Umbilical cord (tissue), 2 donors: ENCODE data around the gene DHX35. TPM values are rescaled to one million over a fixed set of nuclear protein-coding genes. Genes with fewer than 3 reads are reported as not detected.
"Not testable (repeated sequence)": the region's sequence is repeated elsewhere in the genome, so short reads cannot be mapped to it uniquely, and the experiment has no call there.

ENCODE experiments used
- DNase-seq: peaks from one replicate; pipeline ENCODE4 v3.0.0-alpha.2; 2015; ENCODE audit warnings: low spot score
- total RNA-seq: library from RNA; depleted of rRNA; stranded (reverse); fragments of >200 nt; gene quantifications from one replicate; pipeline ENCODE4 v1.2.3, GENCODE V29; 2014; ENCODE audit warnings: low replicate concordance; ENCODE audit not compliant: insufficient read depth

DHX35 gene
- total RNA-seq, 1 donor from 2014 or later: 11.1 TPM

GRCh38 chr20:38975539-38976120 is 13.5 kb downstream of the DHX35 start:
- no peak for DNase-seq

- no peak for DNase-seq
Observed at GRCh38 chr20:38979434-38979833, 17.3 kb downstream of the DHX35 start.

- DNase-seq: no peak
Observed at GRCh38 chr20:38979842-38980241, 17.7 kb downstream of the DHX35 start.

GRCh38 chr20:38982291-38982690 is 20.1 kb downstream of the DHX35 start:
- no peak for DNase-seq

- no peak for DNase-seq
Observed at GRCh38 chr20:38985060-38985459, 22.9 kb downstream of the DHX35 start.

- no peak for DNase-seq
Observed at GRCh38 chr20:38985603-38986170, 23.5 kb downstream of the DHX35 start.

- no peak for DNase-seq
Observed at GRCh38 chr20:38986663-38987062, 24.5 kb downstream of the DHX35 start.

- DNase-seq: no peak
Observed at GRCh38 chr20:38987777-38988176, 25.6 kb downstream of the DHX35 start.

GRCh38 chr20:38990728-38991127 is 28.6 kb downstream of the DHX35 start:
- DNase-seq: no peak

- DNase-seq: no peak
Observed at GRCh38 chr20:38991814-38992704, 29.9 kb downstream of the DHX35 start.

- DNase-seq: no peak
Observed at GRCh38 chr20:38995536-38996044, 33.4 kb downstream of the DHX35 start.

- DNase-seq: not testable (repeated sequence)
Observed at GRCh38 chr20:38996866-38997265, 34.7 kb downstream of the DHX35 start.

- no peak for DNase-seq
Observed at GRCh38 chr20:38997622-38998021, 35.5 kb downstream of the DHX35 start.

GRCh38 chr20:38999217-38999616 is 37.1 kb downstream of the DHX35 start:
- no peak for DNase-seq

- no peak for DNase-seq
Observed at GRCh38 chr20:38999965-39000910, 38.1 kb downstream of the DHX35 start.

GRCh38 chr20:39004508-39004907 is 42.4 kb downstream of the DHX35 start:
- no peak for DNase-seq

GRCh38 chr20:39009348-39009747 is 47.2 kb downstream of the DHX35 start:
- no peak for DNase-seq

GRCh38 chr20:39010496-39010895 is 48.4 kb downstream of the DHX35 start:
- DNase-seq: no peak

GRCh38 chr20:39013662-39014109 is 51.5 kb downstream of the DHX35 start:
- DNase-seq: no peak

- DNase-seq: no peak
Observed at GRCh38 chr20:39016041-39016440, 53.9 kb downstream of the DHX35 start.

GRCh38 chr20:39016506-39016905 is 54.4 kb downstream of the DHX35 start:
- no peak for DNase-seq
